Peyer's patch (tissue), 4 donors: ENCODE data around the gene TAS1R3. TPM values are rescaled to one million over a fixed set of nuclear protein-coding genes. Genes with fewer than 3 reads are reported as not detected.

Experiments
- DNase-seq, 3 donors: peaks; one replicate each; pipeline ENCODE4 v3.0.0-alpha.2; 2017 to 2019
- H3K27ac ChIP-seq, 4 donors: fragments of 200-600 bp; sonication (generic); one replicate each; pipeline ENCODE4 v1.5.1; 2016 to 2019
- H3K27me3 ChIP-seq, 2 donors: fragments of 200-600 bp; sonication (generic); one replicate each; pipeline ENCODE4 v1.5.1; 2019
- H3K36me3 ChIP-seq, 3 donors: fragments of 200-600 bp; sonication (generic); one replicate each; pipeline ENCODE4 v1.5.1; 2016 to 2019
- H3K4me1 ChIP-seq, 4 donors: fragments of 200-600 bp; sonication (generic); one replicate each; pipeline ENCODE4 v1.5.1; 2016 to 2019
- H3K4me3 ChIP-seq, 4 donors: fragments of 200-600 bp; sonication (generic); 1 replicate in 3 of 4; 2 replicates in 1 of 4; pipeline ENCODE4 v1.5.1; 2016 to 2019; ENCODE audit warnings: mild to moderate bottlenecking in 1 of 4
- H3K9me3 ChIP-seq, 4 donors: fragments of 200-600 bp; sonication (generic); one replicate each; pipeline ENCODE4 v1.5.1; 2016 to 2019; ENCODE audit warnings: mild to moderate bottlenecking in 1 of 4
- POLR2A ChIP-seq, 2 donors: fragments of 450-650 bp; IDR thresholded peaks; one replicate each; pipeline ENCODE4 v1.5.1; 2017; ENCODE audit warnings: antibody characterized with exemption in 2 of 2, mild to moderate bottlenecking in 2 of 2, moderate library complexity in 2 of 2
- total RNA-seq, 4 donors: library from RNA; depleted of rRNA; stranded (reverse); fragments of >200 nt; gene quantifications; one replicate each; pipeline ENCODE4 v1.1.0, GENCODE V29; 2016
- TF ChIP-seq, protein P1 (sequence below), 6 experiments: fragments of 450-650 bp in 4 of 6; fragments of 200-600 bp in 2 of 6; sonication (generic) in 1 of 6; IDR thresholded peaks; one replicate each; pipeline ENCODE4 v1.5.1; 2017 to 2019; ENCODE audit warnings: antibody characterized with exemption in 6 of 6, mild to moderate bottlenecking in 3 of 6, moderate library complexity in 1 of 6

The TAS1R3 gene
- total RNA-seq, 4 donors from 2014 or later: 2.1 to 5.8 (median 3.0) TPM

DNA sequence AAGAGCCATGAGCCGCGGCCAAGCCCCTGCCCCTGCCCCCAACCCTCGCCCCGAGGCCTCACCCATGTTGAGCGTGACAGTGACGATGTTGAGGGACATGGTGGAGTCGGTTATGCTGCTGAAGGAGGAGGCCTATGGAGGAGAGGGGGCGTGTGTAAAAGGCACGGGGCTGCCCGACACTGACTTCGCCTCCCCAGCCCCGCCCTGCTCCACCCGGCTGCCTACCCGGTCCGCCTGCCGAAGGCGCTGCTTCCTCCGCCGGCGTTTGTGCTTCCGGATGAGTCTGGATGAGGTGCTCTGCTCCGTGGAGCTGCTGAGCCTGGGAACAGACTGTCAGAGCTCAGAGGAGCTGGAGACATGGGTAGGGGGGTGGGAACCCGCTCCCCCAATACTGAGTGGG is 9.1 kb downstream of the TAS1R3 start:
- Histone ChIP-seq H3K27me3 (no peaks in the 10 kb centered on the region), H3K4me1 (peaks cover 0 to 14% (median 3%) of the 10 kb centered on the region in 4 donors), H3K36me3 (peaks cover 0 to 60% (median 0%) of the 10 kb centered on the region in 3 donors), H3K27ac (no peak overlapping the region), H3K4me3 (no peak overlapping the region), H3K9me3 (no peaks in the 10 kb centered on the region)
- no peak for TF ChIP-seq POLR2A (IDR thresholded peaks at IDR 0.05)
- TF ChIP-seq, protein P1, sequence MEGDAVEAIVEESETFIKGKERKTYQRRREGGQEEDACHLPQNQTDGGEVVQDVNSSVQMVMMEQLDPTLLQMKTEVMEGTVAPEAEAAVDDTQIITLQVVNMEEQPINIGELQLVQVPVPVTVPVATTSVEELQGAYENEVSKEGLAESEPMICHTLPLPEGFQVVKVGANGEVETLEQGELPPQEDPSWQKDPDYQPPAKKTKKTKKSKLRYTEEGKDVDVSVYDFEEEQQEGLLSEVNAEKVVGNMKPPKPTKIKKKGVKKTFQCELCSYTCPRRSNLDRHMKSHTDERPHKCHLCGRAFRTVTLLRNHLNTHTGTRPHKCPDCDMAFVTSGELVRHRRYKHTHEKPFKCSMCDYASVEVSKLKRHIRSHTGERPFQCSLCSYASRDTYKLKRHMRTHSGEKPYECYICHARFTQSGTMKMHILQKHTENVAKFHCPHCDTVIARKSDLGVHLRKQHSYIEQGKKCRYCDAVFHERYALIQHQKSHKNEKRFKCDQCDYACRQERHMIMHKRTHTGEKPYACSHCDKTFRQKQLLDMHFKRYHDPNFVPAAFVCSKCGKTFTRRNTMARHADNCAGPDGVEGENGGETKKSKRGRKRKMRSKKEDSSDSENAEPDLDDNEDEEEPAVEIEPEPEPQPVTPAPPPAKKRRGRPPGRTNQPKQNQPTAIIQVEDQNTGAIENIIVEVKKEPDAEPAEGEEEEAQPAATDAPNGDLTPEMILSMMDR (IDR thresholded peaks at IDR 0.05): no peak
- DNase-seq: no peak

DNA sequence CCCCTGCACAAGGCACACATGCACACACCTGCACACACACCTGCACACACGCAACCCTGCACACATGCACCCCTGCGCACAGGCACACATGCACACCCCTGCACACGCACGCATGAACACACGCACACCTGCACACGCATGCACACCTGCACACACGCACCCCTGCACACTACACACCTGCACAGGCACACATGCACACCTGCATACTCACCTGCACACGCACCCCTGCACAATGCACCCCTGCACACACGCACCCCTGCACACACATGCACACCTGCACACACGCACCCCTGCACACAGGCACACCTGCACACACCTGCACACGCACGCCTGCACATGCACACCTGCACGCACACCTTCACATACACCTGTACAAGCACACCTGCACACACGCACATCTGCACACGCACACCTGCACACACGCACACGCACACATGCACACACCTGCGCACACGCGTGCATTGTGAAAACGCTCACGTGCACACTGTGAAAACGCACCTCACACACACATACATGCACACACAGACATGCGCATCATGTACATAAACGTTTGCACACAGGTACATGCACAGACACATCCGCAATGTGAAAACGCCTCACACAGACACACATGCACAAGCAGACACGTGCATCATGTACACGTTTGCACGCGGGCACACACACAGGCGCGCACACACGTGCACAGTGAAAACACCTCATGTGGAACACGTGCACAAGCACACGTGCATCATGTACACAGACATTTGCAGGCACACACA is 9.9 kb downstream of the TAS1R3 start:
- no peak for TF ChIP-seq POLR2A (IDR thresholded peaks at IDR 0.05)
- TF ChIP-seq, protein P1 (IDR thresholded peaks at IDR 0.05): no peak
- Histone ChIP-seq H3K4me1 (peaks cover 0 to 22% (median 5%) of the 10 kb centered on the region in 4 donors), H3K9me3 (no peaks in the 10 kb centered on the region), H3K27me3 (no peaks in the 10 kb centered on the region), H3K36me3 (peaks cover 0 to 53% (median 0%) of the 10 kb centered on the region in 3 donors), H3K4me3 (no peak overlapping the region), H3K27ac (no peak overlapping the region)
- DNase-seq: no peak

DNA sequence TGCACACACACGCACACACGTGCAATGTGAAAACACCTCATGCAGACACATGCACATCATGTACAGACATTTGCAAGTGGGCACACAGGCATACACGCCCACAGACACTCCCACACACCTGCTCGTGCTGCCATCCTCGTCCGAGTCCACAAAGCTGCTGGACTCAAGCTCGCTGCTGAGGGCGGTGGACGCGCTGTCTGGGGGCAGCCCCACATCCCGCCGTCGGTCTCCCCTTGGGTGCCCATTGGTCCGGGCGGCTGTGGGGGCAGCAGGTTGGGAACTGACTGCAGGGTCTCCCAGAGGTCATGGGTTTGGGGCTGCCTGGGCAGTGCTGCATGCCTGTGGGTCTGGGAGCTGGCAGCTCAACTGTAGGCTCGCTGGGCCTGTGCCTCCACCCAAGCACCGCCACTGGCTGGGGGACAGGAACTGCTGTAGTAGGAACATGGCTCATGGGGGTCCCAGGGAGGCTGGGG is 10.5 kb downstream of the TAS1R3 start:
- TF ChIP-seq, protein P1 (IDR thresholded peaks at IDR 0.05): no peak
- TF ChIP-seq POLR2A (IDR thresholded peaks at IDR 0.05): no peak
- Histone ChIP-seq H3K4me3 (no peak overlapping the region), H3K4me1 (peaks cover 0 to 28% (median 5%) of the 10 kb centered on the region in 4 donors), H3K27me3 (no peaks in the 10 kb centered on the region), H3K9me3 (no peaks in the 10 kb centered on the region), H3K27ac (no peak overlapping the region), H3K36me3 (peaks cover 0 to 50% (median 0%) of the 10 kb centered on the region in 3 donors)
- DNase-seq: no peak

DNA sequence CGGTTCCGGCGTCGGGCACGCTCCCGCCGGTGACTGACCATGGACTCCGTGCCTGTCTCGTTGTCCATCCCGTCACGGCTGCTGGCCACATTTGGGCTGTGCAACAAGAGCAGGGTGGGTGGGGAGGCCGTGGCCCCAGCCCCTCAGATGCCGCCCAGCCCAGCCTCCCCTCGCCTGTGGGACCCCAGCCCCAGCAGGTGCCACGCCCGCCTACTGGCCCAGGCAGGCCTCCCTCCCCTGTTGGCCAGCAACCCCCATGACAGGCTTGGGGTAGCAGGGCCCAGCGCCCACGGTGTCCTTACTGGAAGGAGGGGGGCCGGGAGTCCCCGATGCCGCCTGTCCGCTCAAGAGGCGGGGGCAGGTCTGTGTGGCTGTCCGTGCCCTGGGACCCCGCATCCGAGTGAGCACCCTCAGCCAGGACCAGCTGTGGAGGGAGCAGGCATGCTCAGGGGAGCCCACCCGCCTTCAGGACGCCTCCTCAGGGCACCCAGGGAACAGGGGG is 11.0 kb downstream of the TAS1R3 start:
- no peak overlapping the region for H3K4me3 ChIP-seq
- H3K27me3 ChIP-seq: no peaks in the 10 kb centered on the region
- H3K4me1 ChIP-seq: peaks cover 0 to 34% (median 6%) of the 10 kb centered on the region in 4 donors
- no peak overlapping the region for H3K27ac ChIP-seq
- no peak for TF ChIP-seq POLR2A (IDR thresholded peaks at IDR 0.05)
- TF ChIP-seq, protein P1 (IDR thresholded peaks at IDR 0.05): no peak
- peaks cover 0 to 45% (median 0%) of the 10 kb centered on the region in 3 donors for H3K36me3 ChIP-seq
- no peak for DNase-seq
- H3K9me3 ChIP-seq: no peaks in the 10 kb centered on the region

DNA sequence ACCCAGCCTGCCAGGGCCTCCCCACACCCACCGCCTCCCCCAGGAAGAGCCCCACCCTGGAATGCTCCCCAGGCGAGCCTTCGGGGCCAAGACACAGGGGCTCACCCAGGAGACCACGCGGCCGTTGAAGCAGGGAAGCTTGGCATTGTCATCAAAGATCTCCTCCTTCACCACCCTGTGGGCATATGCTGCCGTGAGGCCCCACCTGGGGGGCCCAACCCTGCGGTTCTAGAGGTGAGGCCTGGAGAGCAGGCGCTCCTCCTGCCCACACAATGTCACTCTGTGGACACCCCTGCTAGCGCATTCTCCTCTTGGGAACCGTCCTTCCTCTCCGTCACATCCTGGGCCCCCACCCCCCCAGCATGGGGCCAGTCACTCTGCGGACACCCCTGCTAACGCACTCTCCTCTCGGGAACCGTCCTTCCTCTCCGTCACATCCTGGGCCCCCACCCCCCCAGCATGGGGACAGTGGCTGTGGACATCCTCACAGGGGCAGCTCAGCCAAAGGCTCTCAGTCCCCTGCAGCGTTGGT is 11.6 kb downstream of the TAS1R3 start:
- DNase-seq: no peak
- Histone ChIP-seq H3K9me3 (no peaks in the 10 kb centered on the region), H3K27ac (no peak overlapping the region), H3K27me3 (no peaks in the 10 kb centered on the region), H3K4me3 (no peak overlapping the region), H3K4me1 (peaks cover 0 to 39% (median 9%) of the 10 kb centered on the region in 4 donors), H3K36me3 (peaks cover 0 to 42% (median 0%) of the 10 kb centered on the region in 3 donors)
- no peak for TF ChIP-seq POLR2A (IDR thresholded peaks at IDR 0.05)
- TF ChIP-seq, protein P1 (IDR thresholded peaks at IDR 0.05): no peak
